ENCODE measurements around the gene CMIP. TPM values are rescaled to one million over a fixed set of nuclear protein-coding genes. Genes with fewer than 3 reads are reported as not detected.
A peak's percentile ranks its signal among the peaks of the same experiment; 100 is the strongest.

Gene CMIP
- polyA plus RNA-seq, 3 donors = 0.85 to 61.9 (median 0.93) TPM

DNA sequence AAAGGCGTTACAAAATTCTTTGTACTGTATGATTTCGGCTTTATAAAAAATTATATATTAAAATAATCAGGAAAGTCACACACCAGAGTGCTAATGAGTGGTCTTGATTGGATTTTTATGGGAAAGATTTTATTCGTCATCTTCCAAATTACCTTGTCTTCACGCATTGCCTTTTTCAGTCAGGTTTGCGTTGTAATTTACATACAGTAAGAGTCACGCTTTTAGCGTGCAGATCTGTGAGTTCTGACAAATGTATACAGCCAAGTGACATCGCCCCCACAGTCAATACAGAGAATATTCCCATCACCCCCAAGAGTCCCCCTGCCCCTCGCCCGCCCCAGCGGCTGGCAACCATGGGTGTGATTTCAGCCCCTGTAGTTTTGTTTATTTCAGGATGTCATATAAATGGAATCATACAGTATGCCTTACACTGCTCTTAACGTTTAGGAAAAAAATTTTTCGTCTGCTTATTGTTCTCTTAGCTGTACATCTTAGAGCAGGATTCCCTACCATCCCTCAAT, 157.7 kb downstream of the CMIP start:
- Mint-ChIP-seq H3K27ac (peak overlapping the region in 2 of 7 donors; percentile 52 to 74), H3K36me3 (peaks cover 26 to 28% of the 10 kb centered on the region in 2 donors), H3K27me3 (ENCODE audit: low read depth in 3 of 3) (no peaks in the 10 kb centered on the region), H3K9me3 (peaks cover 0 to 2% (median 0%) of the 10 kb centered on the region in 7 donors), H3K4me3 (no peak overlapping the region), H3K4me1 (peaks cover 20% of the 10 kb centered on the region)
- peaks cover 94% of the 10 kb centered on the region for H3K79me2 ChIP-seq (ENCODE audit: insufficient read depth, low read length)
- DNase-seq = no peak
- peaks cover 4 to 41% of the 10 kb centered on the region in 2 donors for H3K36me3 ChIP-seq (replicated peaks in 1 of 2; ENCODE audit: control insufficient read depth in 1 of 2, insufficient read depth in 2 of 2, low read length in 2 of 2)
- no peaks in the 10 kb centered on the region for H3K9me3 ChIP-seq (replicated peaks in 1 of 2; ENCODE audit: control insufficient read depth in 1 of 2, insufficient read depth in 1 of 2, low read length in 2 of 2)
- WGBS (ENCODE audit: insufficient coverage) = 100% methylated on average over 3 of the region's 13 CpGs
- H3K4me1 ChIP-seq (ENCODE audit: control insufficient read depth in 1 of 2, insufficient read depth in 2 of 2, low read length in 2 of 2) = no peaks in the 10 kb centered on the region
- no peak overlapping the region for H2AFZ ChIP-seq (ENCODE audit: insufficient read depth, low read depth, low read length, poor library complexity, severe bottlenecking)
- no peak overlapping the region for H3K27ac ChIP-seq (ENCODE audit: low read depth in 1 of 2, low read length in 2 of 2)
- H3K27me3 ChIP-seq (ENCODE audit: control insufficient read depth in 2 of 2, insufficient read depth in 2 of 2, low read length in 2 of 2) = no peaks in the 10 kb centered on the region
- no peak overlapping the region for H3K4me3 ChIP-seq (replicated peaks in 1 of 3; ENCODE audit: low read depth in 2 of 3, low read length in 3 of 3)
- H3K9ac ChIP-seq (ENCODE audit: insufficient read depth, low read length, poor library complexity, severe bottlenecking) = no peak overlapping the region
- no peak for TF ChIP-seq CTCF (IDR thresholded peaks at IDR 0.05)
- peaks cover 100% of the 10 kb centered on the region for H4K20me1 ChIP-seq (ENCODE audit: insufficient read depth, low read length)
- intact Hi-C loops (cut with micrococcal nuclease) = no loop called here
- no peak overlapping the region for H3K4me2 ChIP-seq (replicated peaks; ENCODE audit: extremely low read depth, low read length, poor library complexity, severe bottlenecking)

- H3K4me3 Mint-ChIP-seq = no peak overlapping the region
- H3K4me1 ChIP-seq (ENCODE audit: control insufficient read depth in 1 of 2, insufficient read depth in 2 of 2, low read length in 2 of 2) = no peaks in the 10 kb centered on the region
These were observed 158.2 kb downstream of the CMIP start for GRCh38 chr16:81602792-81603191.

More at GRCh38 chr16:81602792-81603191, 158.2 kb downstream of the CMIP start:
- H3K79me2 ChIP-seq (ENCODE audit: insufficient read depth, low read length) = peaks cover 89% of the 10 kb centered on the region
- H2AFZ ChIP-seq (ENCODE audit: insufficient read depth, low read depth, low read length, poor library complexity, severe bottlenecking) = no peak overlapping the region
- 95% methylated on average over 4 of the region's 11 CpGs for WGBS (ENCODE audit: insufficient coverage)
- no peak for DNase-seq
- no peak overlapping the region for H3K4me2 ChIP-seq (replicated peaks; ENCODE audit: extremely low read depth, low read length, poor library complexity, severe bottlenecking)
- H4K20me1 ChIP-seq (ENCODE audit: insufficient read depth, low read length) = peaks cover 100% of the 10 kb centered on the region
- peaks cover 24% of the 10 kb centered on the region for H3K4me1 Mint-ChIP-seq
- H3K27ac ChIP-seq (ENCODE audit: low read depth in 1 of 2, low read length in 2 of 2) = no peak overlapping the region
- no peaks in the 10 kb centered on the region for H3K27me3 ChIP-seq (ENCODE audit: control insufficient read depth in 2 of 2, insufficient read depth in 2 of 2, low read length in 2 of 2)
- no peaks in the 10 kb centered on the region for H3K9me3 ChIP-seq (replicated peaks in 1 of 2; ENCODE audit: control insufficient read depth in 1 of 2, insufficient read depth in 1 of 2, low read length in 2 of 2)
- no peak overlapping the region for H3K9ac ChIP-seq (ENCODE audit: insufficient read depth, low read length, poor library complexity, severe bottlenecking)
- peaks cover 30 to 31% of the 10 kb centered on the region in 2 donors for H3K36me3 Mint-ChIP-seq
- intact Hi-C loops (cut with micrococcal nuclease) = no loop called here
- H3K27ac Mint-ChIP-seq = peak overlapping the region in 4 of 7 donors; percentile 52 to 74 (median 68)
- peaks cover 0 to 2% (median 0%) of the 10 kb centered on the region in 7 donors for H3K9me3 Mint-ChIP-seq
- peaks cover 9 to 41% of the 10 kb centered on the region in 2 donors for H3K36me3 ChIP-seq (replicated peaks in 1 of 2; ENCODE audit: control insufficient read depth in 1 of 2, insufficient read depth in 2 of 2, low read length in 2 of 2)
- no peak for TF ChIP-seq CTCF (IDR thresholded peaks at IDR 0.05)
- no peaks in the 10 kb centered on the region for H3K27me3 Mint-ChIP-seq (ENCODE audit: low read depth in 3 of 3)
- no peak overlapping the region for H3K4me3 ChIP-seq (replicated peaks in 1 of 3; ENCODE audit: low read depth in 2 of 3, low read length in 3 of 3)

Data from CD14-positive monocyte (primary cell).